AG04449 (cell line): ENCODE data around the gene EOMES.

Source experiments
- CTCF ChIA-PET: fragments of 350-600 bp; formaldehyde crosslinking; extraction: SDS; loops from one replicate; lab custom pipeline; 2021; ENCODE audit warnings: antibody characterized with exemption; lab: Yijun Ruan, JAX
- POLR2A ChIA-PET: fragments of 400-600, 350-600 bp; formaldehyde crosslinking; extraction: SDS; loops from one replicate; lab custom pipeline; 2020; ENCODE audit warnings: antibody characterized with exemption, inconsistent platforms; lab: Yijun Ruan, JAX
- DNase-seq: peaks from one replicate; pipeline ENCODE4 v3.0.0-alpha.2; 2010; ENCODE audit warnings: low read depth, low spot score
- H3K4me3 ChIP-seq: 2 replicates; pipeline ENCODE4 v1.5.1; 2011; ENCODE audit warnings: low read depth, mild to moderate bottlenecking, control low read depth, low read length
- TF ChIP-seq, protein P1 (sequence below): IDR thresholded peaks from one replicate; pipeline ENCODE4 v1.5.1; 2011; ENCODE audit warnings: mild to moderate bottlenecking, moderate library complexity, low read length, control low read depth, inconsistent platforms; ENCODE audit not compliant: insufficient read depth; ENCODE audit errors: missing control alignments

Gene EOMES

DNA sequence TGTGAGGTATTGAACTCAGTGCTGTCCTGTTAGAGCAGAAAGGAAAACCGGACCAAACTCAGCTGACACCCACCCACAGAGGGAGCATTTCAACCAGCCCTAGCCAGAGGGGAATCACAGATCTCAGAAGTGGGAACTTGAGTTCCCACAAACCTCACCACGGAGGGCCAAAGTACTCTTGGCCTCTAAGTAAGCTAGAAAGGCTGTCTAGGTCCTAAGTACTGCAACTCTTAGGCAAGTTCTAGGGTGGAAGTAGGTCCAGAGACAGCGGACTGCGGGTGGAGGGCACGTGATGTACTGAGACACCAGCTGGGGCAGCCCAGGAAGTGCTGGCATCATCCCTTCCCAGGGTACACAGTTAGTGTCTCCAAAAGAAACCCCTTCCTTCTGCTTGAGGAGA is 34.1 kb downstream of the EOMES start:
- TF ChIP-seq, protein P1, sequence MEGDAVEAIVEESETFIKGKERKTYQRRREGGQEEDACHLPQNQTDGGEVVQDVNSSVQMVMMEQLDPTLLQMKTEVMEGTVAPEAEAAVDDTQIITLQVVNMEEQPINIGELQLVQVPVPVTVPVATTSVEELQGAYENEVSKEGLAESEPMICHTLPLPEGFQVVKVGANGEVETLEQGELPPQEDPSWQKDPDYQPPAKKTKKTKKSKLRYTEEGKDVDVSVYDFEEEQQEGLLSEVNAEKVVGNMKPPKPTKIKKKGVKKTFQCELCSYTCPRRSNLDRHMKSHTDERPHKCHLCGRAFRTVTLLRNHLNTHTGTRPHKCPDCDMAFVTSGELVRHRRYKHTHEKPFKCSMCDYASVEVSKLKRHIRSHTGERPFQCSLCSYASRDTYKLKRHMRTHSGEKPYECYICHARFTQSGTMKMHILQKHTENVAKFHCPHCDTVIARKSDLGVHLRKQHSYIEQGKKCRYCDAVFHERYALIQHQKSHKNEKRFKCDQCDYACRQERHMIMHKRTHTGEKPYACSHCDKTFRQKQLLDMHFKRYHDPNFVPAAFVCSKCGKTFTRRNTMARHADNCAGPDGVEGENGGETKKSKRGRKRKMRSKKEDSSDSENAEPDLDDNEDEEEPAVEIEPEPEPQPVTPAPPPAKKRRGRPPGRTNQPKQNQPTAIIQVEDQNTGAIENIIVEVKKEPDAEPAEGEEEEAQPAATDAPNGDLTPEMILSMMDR: no peak
- H3K4me3 ChIP-seq: no peak overlapping the region
- no peak for DNase-seq
- POLR2A ChIA-PET: no interaction called here
- CTCF ChIA-PET: interaction anchor here (1.3 to 3.8 kb wide), 2 partner anchors 8 to 24 kb away, joined by 4 to 17 read pairs; no protein-coding TSS in a partner anchor

DNA sequence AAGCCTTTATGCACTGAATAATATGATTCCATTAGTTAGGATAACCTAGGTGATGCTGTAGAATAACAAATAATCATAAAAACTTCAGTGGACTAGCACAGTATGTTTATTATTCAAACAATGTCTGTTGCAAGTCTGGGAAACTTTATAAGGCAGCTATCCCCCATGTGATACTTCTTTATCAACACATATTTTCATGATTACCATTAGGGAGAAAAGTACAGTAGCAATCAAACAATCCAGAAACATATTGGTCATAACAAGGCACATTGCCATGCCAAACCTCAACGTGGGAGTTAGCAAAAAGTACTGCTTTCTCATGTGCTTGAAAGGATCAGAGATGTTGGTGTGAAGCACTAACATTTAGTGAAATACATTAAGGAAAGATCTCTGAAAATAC is 35.5 kb downstream of the EOMES start:
- H3K4me3 ChIP-seq: no peak overlapping the region
- CTCF ChIA-PET: interaction anchor here (3.8 kb wide), 1 partner anchor 26 kb away, joined by 17 read pairs; no protein-coding TSS in a partner anchor
- TF ChIP-seq, protein P1: no peak
- DNase-seq: peak; percentile 69
- POLR2A ChIA-PET: no interaction called here

DNA sequence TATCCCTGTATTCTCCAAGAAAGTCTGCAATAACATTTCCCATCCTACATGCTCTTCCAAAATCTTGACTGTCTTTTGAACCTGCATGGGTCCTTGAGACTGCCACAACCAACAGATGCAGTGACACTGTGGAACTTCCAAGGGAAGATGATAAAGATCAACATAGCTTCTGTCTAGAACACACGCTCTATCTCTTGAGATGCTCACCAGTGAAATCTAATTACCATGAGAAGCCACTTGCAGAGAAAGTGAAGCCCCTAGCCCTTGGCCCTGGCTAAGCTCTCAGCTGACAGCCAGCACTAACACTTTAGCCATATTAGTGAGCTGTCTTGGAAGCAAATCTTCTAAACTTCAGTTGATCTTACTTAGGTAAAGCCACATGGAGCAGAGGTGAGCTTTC is 36.6 kb downstream of the EOMES start:
- ChIA-PET POLR2A (interaction anchor here (0.6 kb wide), 1 partner anchor 53 kb away, joined by 4 read pairs; no protein-coding TSS in a partner anchor), CTCF (interaction anchor here (1.1 to 1.9 kb wide), 3 partner anchors 27 to 551 kb away, joined by 4 to 7 read pairs (median 4); no protein-coding TSS in a partner anchor)
- no peak for DNase-seq
- no peak overlapping the region for H3K4me3 ChIP-seq
- TF ChIP-seq, protein P1: no peak

DNA sequence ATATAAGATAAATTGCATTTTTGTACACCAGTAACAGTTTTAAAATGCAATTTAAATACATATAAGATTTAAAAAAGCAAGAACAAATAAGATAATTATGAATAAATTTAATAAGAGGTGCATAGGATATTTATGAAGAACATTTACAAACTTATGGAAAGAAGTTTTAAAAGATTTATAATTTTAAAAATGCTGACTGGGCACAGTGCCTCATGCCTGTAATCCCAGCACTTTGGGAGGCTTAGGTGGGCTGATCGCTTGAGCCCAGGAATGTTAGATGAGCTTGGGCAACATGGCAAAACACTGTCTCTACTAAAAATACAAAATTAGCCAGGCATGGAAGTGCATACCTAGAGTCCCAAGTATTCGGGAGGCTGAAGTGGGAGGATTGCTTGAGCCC is 37.8 kb downstream of the EOMES start:
- POLR2A ChIA-PET: no interaction called here

DNA sequence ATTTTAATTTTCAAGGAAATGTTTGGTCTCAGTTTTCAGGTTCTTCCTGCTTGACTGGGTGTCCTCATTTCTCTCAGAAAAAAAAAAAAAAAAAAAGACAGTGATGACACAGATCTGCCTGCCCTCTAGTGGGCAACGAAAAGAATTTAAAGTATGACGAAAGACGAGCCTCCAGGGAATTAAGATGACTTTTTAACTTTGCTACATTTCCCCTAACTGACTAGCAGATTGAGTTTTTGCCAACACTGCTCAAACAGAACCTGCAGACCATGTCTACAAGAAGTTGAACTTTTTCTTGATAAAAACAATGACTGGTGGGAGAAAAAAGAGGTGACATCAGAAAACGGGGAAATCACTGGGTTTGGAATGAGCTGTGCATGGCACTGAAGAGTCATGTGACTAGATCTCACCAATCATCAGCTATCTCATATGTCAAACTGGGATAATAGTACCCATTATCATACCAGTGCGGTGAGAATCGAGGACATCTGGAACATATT is 40.8 kb downstream of the EOMES start:
- CTCF ChIA-PET: interaction anchor here (0.6 to 4.3 kb wide), 48 partner anchors 8 to 399 kb away, joined by 3 to 30 read pairs (median 4); partner anchors contain the start of gene SLC4A7

More for the DNA sequence above, 37.8 kb downstream of the EOMES start:
- TF ChIP-seq, protein P1: no peak
- H3K4me3 ChIP-seq: no peak overlapping the region
- DNase-seq: no peak
- CTCF ChIA-PET: interaction anchor here (0.7 to 1.9 kb wide), 4 partner anchors 28 to 550 kb away, joined by 3 to 7 read pairs (median 4); no protein-coding TSS in a partner anchor

More for the DNA sequence above, 40.8 kb downstream of the EOMES start:
- TF ChIP-seq, protein P1: peak; percentile 24
- H3K4me3 ChIP-seq: no peak overlapping the region
- POLR2A ChIA-PET: interaction anchor here (0.6 to 1.3 kb wide), 3 partner anchors 75 to 198 kb away, joined by 3 to 6 read pairs (median 4); no protein-coding TSS in a partner anchor
- DNase-seq: peak; percentile 54
